ENCODE data around the gene HS3ST6.
"Not testable (repeated sequence)": the region's sequence is repeated elsewhere in the genome, so short reads cannot be mapped to it uniquely, and the experiment has no call there.

Gene HS3ST6

GRCh38 chr16:1944612-1945199, 26.5 kb upstream of the HS3ST6 start:
- no peak for DNase-seq (ENCODE audit: low read depth, low spot score)
- in situ Hi-C loops (cut with HindIII; ENCODE audit: low sequenced_read_pairs): no loop called here
- TF ChIP-seq CTCF (IDR thresholded peaks at IDR 0.05; ENCODE audit: low read depth, low read length): no peak
- H3K4me3 ChIP-seq (ENCODE audit: low read depth, low read length): no peak overlapping the region

- peak within 1 kb of the TSS; percentile 86 for H3K4me3 ChIP-seq (ENCODE audit: low read depth, low read length)
- no peak for TF ChIP-seq CTCF (IDR thresholded peaks at IDR 0.05; ENCODE audit: low read depth, low read length)
- in situ Hi-C loops (cut with HindIII; ENCODE audit: low sequenced_read_pairs): no loop called here
- DNase-seq (ENCODE audit: low read depth, low spot score): peak; percentile 98
These were observed 24.9 kb upstream of the HS3ST6 start, which contains the start of gene MSRB1 for GRCh38 chr16:1942810-1943726. Gene MSRB1, minus strand, starts transcription at chr16:1943199. Its CDS starts 43 bp downstream, at chr16:1943156.

GRCh38 chr16:1942047-1942809, 24.0 kb upstream of the HS3ST6 start:
- no peak for DNase-seq (ENCODE audit: low read depth, low spot score)

GRCh38 chr16:1941162-1942046, 23.2 kb upstream of the HS3ST6 start:
- DNase-seq (ENCODE audit: low read depth, low spot score): peak; percentile 74
- peak; percentile 35 for TF ChIP-seq CTCF (IDR thresholded peaks at IDR 0.05; ENCODE audit: low read depth, low read length)
- H3K4me3 ChIP-seq (ENCODE audit: low read depth, low read length): peak overlapping the region; percentile 86
- in situ Hi-C loops (cut with HindIII; ENCODE audit: low sequenced_read_pairs): no loop called here

More at GRCh38 chr16:1942047-1942809, 24.0 kb upstream of the HS3ST6 start:
- in situ Hi-C loops (cut with HindIII; ENCODE audit: low sequenced_read_pairs): no loop called here
- no peak for TF ChIP-seq CTCF (IDR thresholded peaks at IDR 0.05; ENCODE audit: low read depth, low read length)
- H3K4me3 ChIP-seq (ENCODE audit: low read depth, low read length): peak overlapping the region; percentile 86

GRCh38 chr16:1940273-1941161, 22.3 kb upstream of the HS3ST6 start:
- H3K4me3 ChIP-seq (ENCODE audit: low read depth, low read length): no peak overlapping the region
- DNase-seq (ENCODE audit: low read depth, low spot score): no peak
- in situ Hi-C loops (cut with HindIII; ENCODE audit: low sequenced_read_pairs): no loop called here
- no peak for TF ChIP-seq CTCF (IDR thresholded peaks at IDR 0.05; ENCODE audit: low read depth, low read length)

DNA sequence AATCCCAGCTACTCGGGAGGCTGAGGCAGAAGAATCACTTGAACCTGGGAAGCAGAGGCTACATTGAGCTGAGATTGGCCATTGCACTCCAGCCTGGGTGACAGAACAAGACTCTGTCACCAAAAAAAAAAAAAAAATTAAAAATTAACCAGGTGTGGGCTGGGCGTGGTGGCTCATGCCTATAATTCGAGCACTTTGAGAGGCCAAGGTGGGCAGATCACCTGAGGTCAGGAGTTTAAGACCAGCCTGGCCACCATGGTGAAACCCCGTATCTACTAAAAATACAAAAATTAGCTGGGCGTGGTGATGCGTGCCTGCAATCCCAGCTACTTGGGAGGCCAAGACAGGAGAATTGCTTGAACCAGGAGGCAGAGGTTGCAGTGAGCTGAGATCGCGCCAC, 21.6 kb upstream of the HS3ST6 start:
- DNase-seq (ENCODE audit: low read depth, low spot score); H3K4me3 ChIP-seq (ENCODE audit: low read depth, low read length); in situ Hi-C loops (cut with HindIII; ENCODE audit: low sequenced_read_pairs): not testable (repeated sequence)
